ENCODE measurements around the gene LBX2. TPM values are rescaled to one million over a fixed set of nuclear protein-coding genes. Genes with fewer than 3 reads are reported as not detected.

Gene LBX2
- total RNA-seq, 1 experiment from 2014 or later: 10.1 TPM

DNA sequence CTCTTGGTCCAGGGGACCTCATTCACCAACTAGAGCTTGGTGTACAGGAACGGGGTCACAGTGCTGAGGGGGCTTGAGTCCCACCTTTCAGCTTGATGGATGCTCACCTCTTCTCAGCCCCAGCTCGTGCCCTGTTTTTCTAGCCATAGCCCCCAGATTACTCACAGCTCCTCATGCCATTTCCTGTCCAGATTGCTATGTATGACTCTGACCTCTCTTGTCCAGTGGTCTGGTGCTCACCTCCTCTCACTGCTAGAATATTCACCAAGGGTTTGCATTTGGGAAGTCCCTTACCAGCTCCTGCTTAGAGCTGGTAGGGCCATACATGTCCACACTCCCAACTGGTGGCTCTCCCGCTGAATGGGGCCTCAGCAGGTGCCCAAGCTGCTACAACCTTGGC, 5.9 kb downstream of the LBX2 start:
- POLR2A ChIA-PET: no interaction called here

More for the DNA sequence above, 5.9 kb downstream of the LBX2 start:
- Histone ChIP-seq H2AFZ (ENCODE audit: low read depth, low read length, poor library complexity, severe bottlenecking) (no peak overlapping the region), H4K20me1 (ENCODE audit: insufficient read depth) (no peaks in the 10 kb centered on the region), H3K4me2 (ENCODE audit: low read length) (no peak overlapping the region), H3K9ac (ENCODE audit: low read length) (no peak overlapping the region), H3K9me3 (ENCODE audit: control insufficient read depth in 1 of 2, insufficient read depth in 1 of 2, low read depth in 1 of 2, low read length in 2 of 2) (no peaks in the 10 kb centered on the region), H3K9me2 (ENCODE audit: insufficient read depth) (no peaks in the 10 kb centered on the region), H3K27ac (ENCODE audit: low read depth, low read length) (no peak overlapping the region), H3K4me1 (ENCODE audit: control insufficient read depth in 1 of 2, insufficient read depth in 2 of 2, low read length in 2 of 2) (peaks cover 0 to under 1% of the 10 kb centered on the region in 2 experiments; a peak in 1 of 4 replicates), H3K27me3 (ENCODE audit: insufficient read depth, low read length) (no peaks in the 10 kb centered on the region), H3K4me3 (replicated peaks in 1 of 2; ENCODE audit: low read depth in 1 of 2, low read length in 2 of 2) (no peak overlapping the region), H3K79me2 (ENCODE audit: insufficient read depth, low read length) (no peaks in the 10 kb centered on the region), H3K36me3 (ENCODE audit: control insufficient read depth in 1 of 2, insufficient read depth in 2 of 2, low read length in 2 of 2) (peaks cover 4 to 17% of the 10 kb centered on the region in 2 experiments; a peak in 2 of 4 replicates)
- intact Hi-C loops (cut with micrococcal nuclease): no loop called here
- ChIA-PET RAD21 (ENCODE audit: low non-redundant PET in 1 of 2, low total read pairs in 2 of 2, uncharacterized antibody in 2 of 2, unreplicated experiment in 2 of 2) (no interaction called here), CTCF (no interaction called here)
- no peak for ATAC-seq
- no peak for DNase-seq (ENCODE audit: low read depth, low spot score)
- no peak for TF ChIP-seq ZFX (IDR thresholded peaks at IDR 0.05)
- TF ChIP-seq EZH2 (IDR thresholded peaks at IDR 0.05): no peak
- no peak for TF ChIP-seq SRF (IDR thresholded peaks at IDR 0.05; ENCODE audit: low read depth)
- TF ChIP-seq, protein P1, sequence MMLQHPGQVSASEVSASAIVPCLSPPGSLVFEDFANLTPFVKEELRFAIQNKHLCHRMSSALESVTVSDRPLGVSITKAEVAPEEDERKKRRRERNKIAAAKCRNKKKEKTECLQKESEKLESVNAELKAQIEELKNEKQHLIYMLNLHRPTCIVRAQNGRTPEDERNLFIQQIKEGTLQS (IDR thresholded peaks at IDR 0.05): no peak
- TF ChIP-seq EZH2phosphoT487 (IDR thresholded peaks at IDR 0.05; ENCODE audit: borderline replicate concordance): no peak
- no peak for TF ChIP-seq CBX3 (IDR thresholded peaks at IDR 0.05; ENCODE audit: low read depth)
- TF ChIP-seq, protein P2, sequence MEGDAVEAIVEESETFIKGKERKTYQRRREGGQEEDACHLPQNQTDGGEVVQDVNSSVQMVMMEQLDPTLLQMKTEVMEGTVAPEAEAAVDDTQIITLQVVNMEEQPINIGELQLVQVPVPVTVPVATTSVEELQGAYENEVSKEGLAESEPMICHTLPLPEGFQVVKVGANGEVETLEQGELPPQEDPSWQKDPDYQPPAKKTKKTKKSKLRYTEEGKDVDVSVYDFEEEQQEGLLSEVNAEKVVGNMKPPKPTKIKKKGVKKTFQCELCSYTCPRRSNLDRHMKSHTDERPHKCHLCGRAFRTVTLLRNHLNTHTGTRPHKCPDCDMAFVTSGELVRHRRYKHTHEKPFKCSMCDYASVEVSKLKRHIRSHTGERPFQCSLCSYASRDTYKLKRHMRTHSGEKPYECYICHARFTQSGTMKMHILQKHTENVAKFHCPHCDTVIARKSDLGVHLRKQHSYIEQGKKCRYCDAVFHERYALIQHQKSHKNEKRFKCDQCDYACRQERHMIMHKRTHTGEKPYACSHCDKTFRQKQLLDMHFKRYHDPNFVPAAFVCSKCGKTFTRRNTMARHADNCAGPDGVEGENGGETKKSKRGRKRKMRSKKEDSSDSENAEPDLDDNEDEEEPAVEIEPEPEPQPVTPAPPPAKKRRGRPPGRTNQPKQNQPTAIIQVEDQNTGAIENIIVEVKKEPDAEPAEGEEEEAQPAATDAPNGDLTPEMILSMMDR (IDR thresholded peaks at IDR 0.05 in 2 of 3, conservative IDR thresholded peaks at IDR 0.05 in 1 of 3; ENCODE audit: borderline replicate concordance in 1 of 3, insufficient read depth in 1 of 3, low read depth in 2 of 3, low read length in 2 of 3): no peak
- BruUV-seq (replicated peaks): no TSS peak
